ENCODE data around the gene SLC22A16. TPM values are rescaled to one million over a fixed set of nuclear protein-coding genes. Genes with fewer than 3 reads are reported as not detected.

SLC22A16 gene
- total RNA-seq, 1 experiment from 2014 or later = not detected

DNA sequence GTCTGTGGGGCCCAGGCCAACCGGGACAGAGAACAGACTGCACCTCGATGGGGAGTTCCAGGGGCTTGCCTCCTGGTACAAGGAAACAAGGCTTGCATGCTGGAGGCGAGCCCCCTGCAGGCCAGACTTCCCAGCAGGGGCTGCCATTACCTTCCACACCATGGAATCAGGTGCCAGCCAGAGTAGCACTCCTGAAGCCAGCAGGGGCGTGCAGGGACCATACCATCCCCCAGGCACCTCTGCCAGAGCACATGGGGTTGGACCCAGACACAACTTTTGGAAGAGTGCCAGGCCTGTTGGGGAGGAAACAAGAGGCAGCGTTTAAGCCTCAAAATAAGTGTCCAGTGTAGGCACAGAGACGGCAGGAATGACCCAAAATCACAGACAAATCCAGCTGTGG lies 67.5 kb downstream of the SLC22A16 start:
- no peaks in the 10 kb centered on the region for H3K4me1 Mint-ChIP-seq
- no peak overlapping the region for H3K4me3 Mint-ChIP-seq
- ChIA-PET CTCF (interaction anchor here (0.5 kb wide), 1 partner anchor 920 kb away, joined by 3 read pairs; no protein-coding TSS in a partner anchor), POLR2A (no interaction called here)
- no peaks in the 10 kb centered on the region for H3K9me3 Mint-ChIP-seq
- no peaks in the 10 kb centered on the region for H3K36me3 Mint-ChIP-seq
- no peaks in the 10 kb centered on the region for H3K27me3 Mint-ChIP-seq (ENCODE audit: low read depth)
- DNase-seq (ENCODE audit: low spot score) (peak; percentile 29), ATAC-seq (peak; percentile 90)
- no peak overlapping the region for H3K27ac Mint-ChIP-seq
- no peak for TF ChIP-seq ZNF532 (CRISPR knock-in tag; IDR thresholded peaks at IDR 0.05; ENCODE audit: borderline replicate concordance)
- TF ChIP-seq, protein P1, sequence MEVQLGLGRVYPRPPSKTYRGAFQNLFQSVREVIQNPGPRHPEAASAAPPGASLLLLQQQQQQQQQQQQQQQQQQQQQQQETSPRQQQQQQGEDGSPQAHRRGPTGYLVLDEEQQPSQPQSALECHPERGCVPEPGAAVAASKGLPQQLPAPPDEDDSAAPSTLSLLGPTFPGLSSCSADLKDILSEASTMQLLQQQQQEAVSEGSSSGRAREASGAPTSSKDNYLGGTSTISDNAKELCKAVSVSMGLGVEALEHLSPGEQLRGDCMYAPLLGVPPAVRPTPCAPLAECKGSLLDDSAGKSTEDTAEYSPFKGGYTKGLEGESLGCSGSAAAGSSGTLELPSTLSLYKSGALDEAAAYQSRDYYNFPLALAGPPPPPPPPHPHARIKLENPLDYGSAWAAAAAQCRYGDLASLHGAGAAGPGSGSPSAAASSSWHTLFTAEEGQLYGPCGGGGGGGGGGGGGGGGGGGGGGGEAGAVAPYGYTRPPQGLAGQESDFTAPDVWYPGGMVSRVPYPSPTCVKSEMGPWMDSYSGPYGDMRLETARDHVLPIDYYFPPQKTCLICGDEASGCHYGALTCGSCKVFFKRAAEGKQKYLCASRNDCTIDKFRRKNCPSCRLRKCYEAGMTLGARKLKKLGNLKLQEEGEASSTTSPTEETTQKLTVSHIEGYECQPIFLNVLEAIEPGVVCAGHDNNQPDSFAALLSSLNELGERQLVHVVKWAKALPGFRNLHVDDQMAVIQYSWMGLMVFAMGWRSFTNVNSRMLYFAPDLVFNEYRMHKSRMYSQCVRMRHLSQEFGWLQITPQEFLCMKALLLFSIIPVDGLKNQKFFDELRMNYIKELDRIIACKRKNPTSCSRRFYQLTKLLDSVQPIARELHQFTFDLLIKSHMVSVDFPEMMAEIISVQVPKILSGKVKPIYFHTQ (CRISPR knock-in tag; IDR thresholded peaks at IDR 0.05) = no peak
- TF ChIP-seq, protein P2, sequence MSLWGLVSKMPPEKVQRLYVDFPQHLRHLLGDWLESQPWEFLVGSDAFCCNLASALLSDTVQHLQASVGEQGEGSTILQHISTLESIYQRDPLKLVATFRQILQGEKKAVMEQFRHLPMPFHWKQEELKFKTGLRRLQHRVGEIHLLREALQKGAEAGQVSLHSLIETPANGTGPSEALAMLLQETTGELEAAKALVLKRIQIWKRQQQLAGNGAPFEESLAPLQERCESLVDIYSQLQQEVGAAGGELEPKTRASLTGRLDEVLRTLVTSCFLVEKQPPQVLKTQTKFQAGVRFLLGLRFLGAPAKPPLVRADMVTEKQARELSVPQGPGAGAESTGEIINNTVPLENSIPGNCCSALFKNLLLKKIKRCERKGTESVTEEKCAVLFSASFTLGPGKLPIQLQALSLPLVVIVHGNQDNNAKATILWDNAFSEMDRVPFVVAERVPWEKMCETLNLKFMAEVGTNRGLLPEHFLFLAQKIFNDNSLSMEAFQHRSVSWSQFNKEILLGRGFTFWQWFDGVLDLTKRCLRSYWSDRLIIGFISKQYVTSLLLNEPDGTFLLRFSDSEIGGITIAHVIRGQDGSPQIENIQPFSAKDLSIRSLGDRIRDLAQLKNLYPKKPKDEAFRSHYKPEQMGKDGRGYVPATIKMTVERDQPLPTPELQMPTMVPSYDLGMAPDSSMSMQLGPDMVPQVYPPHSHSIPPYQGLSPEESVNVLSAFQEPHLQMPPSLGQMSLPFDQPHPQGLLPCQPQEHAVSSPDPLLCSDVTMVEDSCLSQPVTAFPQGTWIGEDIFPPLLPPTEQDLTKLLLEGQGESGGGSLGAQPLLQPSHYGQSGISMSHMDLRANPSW (CRISPR knock-in tag; conservative IDR thresholded peaks at IDR 0.05; ENCODE audit: low read depth) = no peak
- TF ChIP-seq, protein P3, sequence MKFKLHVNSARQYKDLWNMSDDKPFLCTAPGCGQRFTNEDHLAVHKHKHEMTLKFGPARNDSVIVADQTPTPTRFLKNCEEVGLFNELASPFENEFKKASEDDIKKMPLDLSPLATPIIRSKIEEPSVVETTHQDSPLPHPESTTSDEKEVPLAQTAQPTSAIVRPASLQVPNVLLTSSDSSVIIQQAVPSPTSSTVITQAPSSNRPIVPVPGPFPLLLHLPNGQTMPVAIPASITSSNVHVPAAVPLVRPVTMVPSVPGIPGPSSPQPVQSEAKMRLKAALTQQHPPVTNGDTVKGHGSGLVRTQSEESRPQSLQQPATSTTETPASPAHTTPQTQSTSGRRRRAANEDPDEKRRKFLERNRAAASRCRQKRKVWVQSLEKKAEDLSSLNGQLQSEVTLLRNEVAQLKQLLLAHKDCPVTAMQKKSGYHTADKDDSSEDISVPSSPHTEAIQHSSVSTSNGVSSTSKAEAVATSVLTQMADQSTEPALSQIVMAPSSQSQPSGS (CRISPR knock-in tag; IDR thresholded peaks at IDR 0.05; ENCODE audit: borderline replicate concordance, low read depth) = no peak
- TF ChIP-seq, protein P4, sequence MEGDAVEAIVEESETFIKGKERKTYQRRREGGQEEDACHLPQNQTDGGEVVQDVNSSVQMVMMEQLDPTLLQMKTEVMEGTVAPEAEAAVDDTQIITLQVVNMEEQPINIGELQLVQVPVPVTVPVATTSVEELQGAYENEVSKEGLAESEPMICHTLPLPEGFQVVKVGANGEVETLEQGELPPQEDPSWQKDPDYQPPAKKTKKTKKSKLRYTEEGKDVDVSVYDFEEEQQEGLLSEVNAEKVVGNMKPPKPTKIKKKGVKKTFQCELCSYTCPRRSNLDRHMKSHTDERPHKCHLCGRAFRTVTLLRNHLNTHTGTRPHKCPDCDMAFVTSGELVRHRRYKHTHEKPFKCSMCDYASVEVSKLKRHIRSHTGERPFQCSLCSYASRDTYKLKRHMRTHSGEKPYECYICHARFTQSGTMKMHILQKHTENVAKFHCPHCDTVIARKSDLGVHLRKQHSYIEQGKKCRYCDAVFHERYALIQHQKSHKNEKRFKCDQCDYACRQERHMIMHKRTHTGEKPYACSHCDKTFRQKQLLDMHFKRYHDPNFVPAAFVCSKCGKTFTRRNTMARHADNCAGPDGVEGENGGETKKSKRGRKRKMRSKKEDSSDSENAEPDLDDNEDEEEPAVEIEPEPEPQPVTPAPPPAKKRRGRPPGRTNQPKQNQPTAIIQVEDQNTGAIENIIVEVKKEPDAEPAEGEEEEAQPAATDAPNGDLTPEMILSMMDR (IDR thresholded peaks at IDR 0.05) = no peak
- TF ChIP-seq PRDM15 (CRISPR knock-in tag; IDR thresholded peaks at IDR 0.05) = no peak
- no peak for TF ChIP-seq ZBTB21 (CRISPR knock-in tag; IDR thresholded peaks at IDR 0.05; ENCODE audit: borderline replicate concordance)
- TF ChIP-seq, protein P5, sequence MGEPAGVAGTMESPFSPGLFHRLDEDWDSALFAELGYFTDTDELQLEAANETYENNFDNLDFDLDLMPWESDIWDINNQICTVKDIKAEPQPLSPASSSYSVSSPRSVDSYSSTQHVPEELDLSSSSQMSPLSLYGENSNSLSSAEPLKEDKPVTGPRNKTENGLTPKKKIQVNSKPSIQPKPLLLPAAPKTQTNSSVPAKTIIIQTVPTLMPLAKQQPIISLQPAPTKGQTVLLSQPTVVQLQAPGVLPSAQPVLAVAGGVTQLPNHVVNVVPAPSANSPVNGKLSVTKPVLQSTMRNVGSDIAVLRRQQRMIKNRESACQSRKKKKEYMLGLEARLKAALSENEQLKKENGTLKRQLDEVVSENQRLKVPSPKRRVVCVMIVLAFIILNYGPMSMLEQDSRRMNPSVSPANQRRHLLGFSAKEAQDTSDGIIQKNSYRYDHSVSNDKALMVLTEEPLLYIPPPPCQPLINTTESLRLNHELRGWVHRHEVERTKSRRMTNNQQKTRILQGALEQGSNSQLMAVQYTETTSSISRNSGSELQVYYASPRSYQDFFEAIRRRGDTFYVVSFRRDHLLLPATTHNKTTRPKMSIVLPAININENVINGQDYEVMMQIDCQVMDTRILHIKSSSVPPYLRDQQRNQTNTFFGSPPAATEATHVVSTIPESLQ (CRISPR knock-in tag; IDR thresholded peaks at IDR 0.05) = no peak
- no peak for TF ChIP-seq SMAD3 (CRISPR knock-in tag; IDR thresholded peaks at IDR 0.05; ENCODE audit: borderline replicate concordance)
- no peak for TF ChIP-seq ATF3 (CRISPR knock-in tag; conservative IDR thresholded peaks at IDR 0.05)
- TF ChIP-seq, protein P6, sequence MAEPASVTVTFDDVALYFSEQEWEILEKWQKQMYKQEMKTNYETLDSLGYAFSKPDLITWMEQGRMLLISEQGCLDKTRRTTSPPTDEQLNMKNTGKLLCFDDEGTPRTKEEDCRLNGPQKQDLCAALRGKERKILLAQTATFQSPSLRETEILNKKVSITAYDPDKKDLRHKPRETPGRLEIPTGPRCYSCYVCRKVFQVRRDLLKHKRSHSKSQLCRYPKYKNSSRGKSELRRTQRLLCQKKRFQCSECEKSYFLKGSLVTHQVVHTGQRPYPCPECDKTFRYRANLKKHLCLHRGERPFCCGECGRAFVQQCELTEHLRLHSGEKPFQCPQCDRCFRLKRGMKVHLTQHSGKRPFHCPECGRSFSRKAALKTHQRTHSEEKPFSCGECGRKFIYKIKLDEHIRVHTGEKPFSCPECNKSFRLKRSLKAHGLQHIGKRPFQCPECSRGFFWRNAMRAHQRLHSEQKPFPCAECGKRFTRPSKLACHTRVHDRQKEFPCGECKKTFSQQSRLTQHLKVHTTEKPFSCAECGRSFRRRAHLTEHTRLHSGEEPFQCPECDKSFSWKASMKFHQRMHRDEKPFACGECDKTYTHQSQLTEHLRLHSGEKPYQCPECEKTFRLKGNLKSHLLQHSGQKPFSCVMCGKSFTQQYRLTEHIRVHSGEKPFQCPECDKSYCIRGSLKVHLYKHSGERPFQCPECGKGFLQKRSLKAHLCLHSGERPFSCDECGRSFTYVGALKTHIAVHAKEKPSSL (CRISPR knock-in tag; conservative IDR thresholded peaks at IDR 0.05) = no peak
- TF ChIP-seq NFE2L1 (CRISPR knock-in tag; IDR thresholded peaks at IDR 0.05) = no peak
- no peak for TF ChIP-seq GTF2I (CRISPR knock-in tag; conservative IDR thresholded peaks at IDR 0.05)
